OCI-LY7 (cell line): Measurements from ENCODE around the gene MARF1. TPM values are rescaled to one million over a fixed set of nuclear protein-coding genes. Genes with fewer than 3 reads are reported as not detected.

Experiments
- BruUV-seq: library from RNA; stranded (reverse); fragments of 400-500 nt; replicated peaks from 2 replicates; lab custom pipeline; 2021; lab: Mats Ljungman, UMichigan
- CTCF ChIA-PET: fragments of 300-600 bp; sonication (Branson Sonifier 250); formaldehyde crosslinking; loops from one replicate; lab custom pipeline; 2022; ENCODE audit warnings: antibody characterized with exemption; ENCODE audit not compliant: unreplicated experiment; lab: Charles Lee
- POLR2A ChIA-PET: fragments of 300-600 bp; sonication (Branson Sonifier 250); formaldehyde crosslinking; loops from one replicate; lab custom pipeline; 2022; ENCODE audit warnings: antibody characterized with exemption; lab: Charles Lee
- DNase-seq: peaks from one replicate; pipeline ENCODE4 v3.0.0-alpha.2; 2015; ENCODE audit warnings: low spot score
- H2AFZ ChIP-seq: fragments of 200-600 bp; sonication (generic), shearing (Covaris generic); 2 replicates; pipeline ENCODE4 v1.6.1; 2014; ENCODE audit warnings: mild to moderate bottlenecking, antibody characterized with exemption, low read length, moderate library complexity
- H3K27ac ChIP-seq: fragments of 200-600 bp; sonication (generic); 2 replicates; pipeline ENCODE4 v1.5.1; 2014; ENCODE audit warnings: mixed run types, low read depth, mild to moderate bottlenecking, moderate library complexity, low read length, inconsistent platforms; ENCODE audit not compliant: poor library complexity, severe bottlenecking
- H3K36me3 ChIP-seq: fragments of 200-600 bp; sonication (generic); 2 replicates; pipeline ENCODE4 v1.6.1; 2014; ENCODE audit warnings: mild to moderate bottlenecking, antibody characterized with exemption, low read length, moderate library complexity, mixed read lengths; ENCODE audit not compliant: insufficient read depth
- H3K4me1 ChIP-seq: fragments of 200-600 bp; sonication (generic); 2 replicates; pipeline ENCODE4 v1.5.1; 2014; ENCODE audit warnings: mild to moderate bottlenecking, low read length; ENCODE audit not compliant: insufficient read depth, poor library complexity, severe bottlenecking
- H3K4me2 ChIP-seq: fragments of 200-600 bp; sonication (generic); 2 replicates; pipeline ENCODE4 v1.6.1; 2014; ENCODE audit warnings: mild to moderate bottlenecking, low read length
- H3K4me3 ChIP-seq: fragments of 200-600 bp; sonication (generic); 2 replicates; pipeline ENCODE4 v1.5.1; 2014; ENCODE audit warnings: mild to moderate bottlenecking, low read depth, low read length; ENCODE audit not compliant: poor library complexity, severe bottlenecking
- H3K79me2 ChIP-seq: fragments of 200-600 bp; sonication (generic); 2 replicates; pipeline ENCODE4 v1.6.1; 2016; ENCODE audit warnings: low read depth, mild to moderate bottlenecking, low read length, moderate library complexity, mixed read lengths; ENCODE audit not compliant: insufficient read depth
- H3K9me2 ChIP-seq: fragments of 200-600 bp; sonication (generic); 2 replicates; pipeline ENCODE4 v1.6.1; 2016; ENCODE audit warnings: mild to moderate bottlenecking, low read length, mixed read lengths; ENCODE audit not compliant: insufficient read depth
- H3K9me3 ChIP-seq: fragments of 200-600 bp; sonication (generic); 2 replicates; pipeline ENCODE4 v1.6.1; 2014; ENCODE audit warnings: mild to moderate bottlenecking, mixed run types, low read length, mixed read lengths
- H4K20me1 ChIP-seq: fragments of 200-600 bp; sonication (generic); 2 replicates; pipeline ENCODE4 v1.6.1; 2014; ENCODE audit warnings: mild to moderate bottlenecking, antibody characterized with exemption, low read length, moderate library complexity, mixed read lengths; ENCODE audit not compliant: insufficient read depth
- EZH2phosphoT487 ChIP-seq: fragments of 200-600 bp; sonication (generic); IDR thresholded peaks from 2 replicates; pipeline ENCODE4 v1.6.1; 2018; ENCODE audit warnings: low read depth, borderline replicate concordance, mild to moderate bottlenecking, mixed run types, antibody characterized with exemption, low read length, moderate library complexity, mixed read lengths
- intact Hi-C: fragments of 100-400 bp; cut with micrococcal nuclease; formaldehyde crosslinking; loops from one replicate; pipeline ENCODE4 v1.10.0; 2022; ENCODE audit not compliant: unreplicated experiment
- total RNA-seq, 2 experiments: library from RNA; depleted of rRNA in 1 of 2; stranded (reverse); fragments of >200 nt in 1 of 2; shearing (Covaris generic) in 1 of 2; gene quantifications; 2 replicates each; pipeline ENCODE4 v1.2.3, GENCODE V29; 2014 to 2022
- TF ChIP-seq, protein P1 (sequence below): fragments of 200-600 bp; sonication (generic); conservative IDR thresholded peaks from 2 replicates; pipeline ENCODE4 v1.5.1; 2014; ENCODE audit warnings: mild to moderate bottlenecking, antibody characterized with exemption, low read length, moderate library complexity, mixed read lengths

The MARF1 gene
- total RNA-seq, 2 experiments from 2014 or later = 20.6 to 71.1 TPM

DNA sequence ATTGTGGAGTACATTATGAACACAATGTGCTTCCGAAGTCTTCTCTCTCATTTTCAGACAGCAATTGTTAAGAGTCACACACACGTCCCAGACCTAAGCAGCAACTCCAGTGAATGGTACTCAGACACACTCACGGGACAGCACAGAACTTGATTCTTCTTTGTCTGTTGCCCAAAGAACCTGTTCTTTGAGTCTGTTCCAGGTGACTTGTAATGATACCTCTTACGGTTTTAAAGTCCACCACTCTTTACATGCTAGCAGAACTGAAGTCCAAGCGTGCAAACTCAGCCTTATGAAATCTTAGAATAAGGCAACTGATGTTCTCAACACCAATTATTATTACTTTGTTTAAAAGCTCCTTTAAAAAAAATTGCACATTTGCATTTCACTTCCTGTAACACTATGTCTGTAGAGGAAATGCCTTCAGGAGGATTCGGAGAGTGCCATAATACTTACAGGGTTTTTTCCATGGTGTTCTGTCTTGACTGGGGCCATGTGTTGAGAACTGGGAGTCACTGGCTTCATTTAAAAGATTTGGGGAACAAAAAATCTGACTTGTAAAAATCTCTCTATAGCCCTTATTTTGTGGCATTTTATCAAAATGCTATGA lies 48.1 kb downstream of the MARF1 start:
- no peaks in the 10 kb centered on the region for H3K9me3 ChIP-seq
- peaks cover 55% of the 10 kb centered on the region for H3K36me3 ChIP-seq
- no peaks in the 10 kb centered on the region for H3K9me2 ChIP-seq
- TSS peak; percentile 57 for BruUV-seq
- peaks cover 25% of the 10 kb centered on the region for H3K4me1 ChIP-seq
- no peak overlapping the region for H3K4me3 ChIP-seq
- CTCF ChIA-PET = no interaction called here
- no peak overlapping the region for H3K27ac ChIP-seq
- no peak overlapping the region for H2AFZ ChIP-seq
- TF ChIP-seq EZH2phosphoT487 = no peak
- TF ChIP-seq, protein P1, sequence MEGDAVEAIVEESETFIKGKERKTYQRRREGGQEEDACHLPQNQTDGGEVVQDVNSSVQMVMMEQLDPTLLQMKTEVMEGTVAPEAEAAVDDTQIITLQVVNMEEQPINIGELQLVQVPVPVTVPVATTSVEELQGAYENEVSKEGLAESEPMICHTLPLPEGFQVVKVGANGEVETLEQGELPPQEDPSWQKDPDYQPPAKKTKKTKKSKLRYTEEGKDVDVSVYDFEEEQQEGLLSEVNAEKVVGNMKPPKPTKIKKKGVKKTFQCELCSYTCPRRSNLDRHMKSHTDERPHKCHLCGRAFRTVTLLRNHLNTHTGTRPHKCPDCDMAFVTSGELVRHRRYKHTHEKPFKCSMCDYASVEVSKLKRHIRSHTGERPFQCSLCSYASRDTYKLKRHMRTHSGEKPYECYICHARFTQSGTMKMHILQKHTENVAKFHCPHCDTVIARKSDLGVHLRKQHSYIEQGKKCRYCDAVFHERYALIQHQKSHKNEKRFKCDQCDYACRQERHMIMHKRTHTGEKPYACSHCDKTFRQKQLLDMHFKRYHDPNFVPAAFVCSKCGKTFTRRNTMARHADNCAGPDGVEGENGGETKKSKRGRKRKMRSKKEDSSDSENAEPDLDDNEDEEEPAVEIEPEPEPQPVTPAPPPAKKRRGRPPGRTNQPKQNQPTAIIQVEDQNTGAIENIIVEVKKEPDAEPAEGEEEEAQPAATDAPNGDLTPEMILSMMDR = no peak
- intact Hi-C loops = no loop called here
- no peak overlapping the region for H3K4me2 ChIP-seq
- DNase-seq = no peak
- POLR2A ChIA-PET = no interaction called here
- no peaks in the 10 kb centered on the region for H4K20me1 ChIP-seq
- H3K79me2 ChIP-seq = no peaks in the 10 kb centered on the region

DNA sequence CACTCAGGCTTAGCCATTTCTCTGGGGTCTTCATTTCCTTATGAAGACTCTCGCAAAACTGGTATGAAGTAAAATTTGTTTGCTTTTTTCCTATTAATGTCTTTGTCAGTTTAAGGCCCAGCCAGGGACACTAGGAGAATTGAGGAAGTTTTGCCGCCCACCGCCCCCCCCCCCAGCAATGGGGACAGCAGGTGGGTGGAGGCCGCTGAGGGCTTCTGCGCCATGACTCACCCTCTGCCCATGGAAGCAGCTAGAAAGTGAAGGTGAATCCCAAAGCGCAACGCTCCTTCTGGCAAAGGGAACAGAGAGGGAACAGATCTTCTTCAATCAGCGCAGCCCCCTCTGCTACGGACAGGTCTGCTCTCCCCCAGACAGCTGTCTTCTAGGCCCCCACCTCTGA lies 49.7 kb downstream of the MARF1 start:
- H3K9me3 ChIP-seq = no peaks in the 10 kb centered on the region
- H3K4me1 ChIP-seq = peaks cover 25% of the 10 kb centered on the region
- no peak overlapping the region for H3K4me2 ChIP-seq
- H3K27ac ChIP-seq = no peak overlapping the region
- no peak overlapping the region for H3K4me3 ChIP-seq
- no peaks in the 10 kb centered on the region for H4K20me1 ChIP-seq
- ChIA-PET POLR2A (interaction anchor here (0.6 kb wide), 1 partner anchor 333 kb away, joined by 3 read pairs; no protein-coding TSS in a partner anchor), CTCF (no interaction called here)
- H2AFZ ChIP-seq = no peak overlapping the region
- TF ChIP-seq, protein P1 = no peak
- TF ChIP-seq EZH2phosphoT487 = no peak
- H3K9me2 ChIP-seq = no peaks in the 10 kb centered on the region
- H3K36me3 ChIP-seq = peaks cover 39% of the 10 kb centered on the region
- no peaks in the 10 kb centered on the region for H3K79me2 ChIP-seq
- intact Hi-C loops = no loop called here
- no peak for DNase-seq
- BruUV-seq = no TSS peak

DNA sequence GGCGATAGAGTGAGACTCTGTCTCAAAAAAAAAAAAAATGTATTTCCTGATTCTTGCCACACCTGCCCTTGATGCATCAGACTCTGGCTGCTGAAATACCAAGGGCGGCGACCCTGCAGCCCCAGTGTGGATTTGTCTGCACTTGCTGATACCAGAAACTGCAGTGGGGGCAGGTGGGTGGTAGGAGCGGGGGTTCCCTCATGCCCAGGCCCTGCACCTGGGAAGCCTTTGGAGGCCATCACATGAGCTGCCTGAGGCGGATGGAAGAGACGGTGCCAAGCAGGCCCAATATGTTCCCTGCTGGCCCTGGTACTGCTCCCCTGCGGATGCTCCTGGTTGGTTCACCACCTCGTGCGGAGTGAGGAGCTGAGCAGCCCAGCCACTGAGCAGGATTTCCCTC lies 50.6 kb downstream of the MARF1 start:
- Histone ChIP-seq H4K20me1 (no peaks in the 10 kb centered on the region), H3K4me2 (no peak overlapping the region), H3K36me3 (peaks cover 35% of the 10 kb centered on the region), H3K79me2 (no peaks in the 10 kb centered on the region), H3K4me1 (peaks cover 25% of the 10 kb centered on the region), H3K9me2 (no peaks in the 10 kb centered on the region), H3K4me3 (no peak overlapping the region), H3K9me3 (no peaks in the 10 kb centered on the region), H3K27ac (no peak overlapping the region), H2AFZ (no peak overlapping the region)
- BruUV-seq = no TSS peak
- POLR2A ChIA-PET = interaction anchor here (0.6 kb wide), 2 partner anchors 60 to 67 kb away, joined by 3 to 4 read pairs; no protein-coding TSS in a partner anchor
- TF ChIP-seq, protein P1 = no peak
- TF ChIP-seq EZH2phosphoT487 = no peak
- CTCF ChIA-PET = no interaction called here
- intact Hi-C loops = no loop called here
- DNase-seq = no peak
